Measurements from ENCODE around the gene OR51B5. TPM values are rescaled to one million over a fixed set of nuclear protein-coding genes. Genes with fewer than 3 reads are reported as not detected.
"Not testable (repeated sequence)": the region's sequence is repeated elsewhere in the genome, so short reads cannot be mapped to it uniquely, and the experiment has no call there.

The OR51B5 gene
- total RNA-seq, 1 experiment from 2014 or later = not detected

DNA sequence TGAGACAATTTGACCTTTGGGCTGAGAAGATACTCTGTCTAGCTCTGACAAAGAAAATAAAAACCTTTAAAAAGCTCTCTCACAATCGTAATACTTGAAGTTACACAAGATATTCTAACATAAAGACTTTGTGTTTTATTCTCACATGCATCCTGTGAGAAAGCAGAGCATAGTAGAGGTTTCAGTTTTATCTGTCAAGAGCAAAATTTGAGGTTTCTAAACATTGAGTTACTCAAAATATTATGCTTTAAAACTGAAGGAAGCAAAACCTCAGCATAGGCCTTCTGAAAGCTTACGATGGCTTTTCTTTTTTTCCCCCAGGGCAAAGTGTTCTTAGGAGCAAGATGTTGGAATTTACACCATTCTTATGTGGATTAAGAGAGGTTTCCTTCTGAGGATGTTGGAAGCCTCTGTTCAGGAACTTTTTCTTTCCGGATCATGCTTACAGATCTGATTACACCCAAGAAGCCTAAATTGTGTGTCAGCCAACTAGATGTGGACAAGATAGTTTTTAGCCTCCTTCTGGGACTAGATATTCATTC is 25.2 kb upstream of the OR51B5 start:
- intact Hi-C loops (cut with micrococcal nuclease; ENCODE audit: unreplicated experiment) = no loop called here
- Histone ChIP-seq H3K27ac (ENCODE audit: low read depth, low read length, poor library complexity, severe bottlenecking) (no peak overlapping the region), H3K9me3 (ENCODE audit: low read depth, low read length, poor library complexity, severe bottlenecking) (no peaks in the 10 kb centered on the region), H3K4me3 (ENCODE audit: low read depth, low read length, poor library complexity, severe bottlenecking) (no peak overlapping the region), H3K36me3 (ENCODE audit: insufficient read depth, low read length, poor library complexity, severe bottlenecking) (no peaks in the 10 kb centered on the region), H3K27me3 (replicated peaks; ENCODE audit: insufficient read depth, low read depth, low read length, poor library complexity) (no peaks in the 10 kb centered on the region), H3K4me1 (ENCODE audit: insufficient read depth, low read length, poor library complexity, severe bottlenecking) (no peaks in the 10 kb centered on the region)
- ChIA-PET CTCF (no interaction called here), POLR2A (ENCODE audit: low non-redundant PET) (no interaction called here)
- TF ChIP-seq EZH2 (IDR thresholded peaks at IDR 0.05; ENCODE audit: borderline replicate concordance, low read depth, low read length, poor library complexity, severe bottlenecking) = no peak
- no peak for TF ChIP-seq CTCF (conservative IDR thresholded peaks at IDR 0.05; ENCODE audit: low read depth, low read length)
- no peak for DNase-seq (ENCODE audit: low spot score)
- no TSS peak for BruUV-seq (replicated peaks)

- intact Hi-C loops (cut with micrococcal nuclease; ENCODE audit: unreplicated experiment) = no loop called here
- TF ChIP-seq EZH2 (IDR thresholded peaks at IDR 0.05; ENCODE audit: borderline replicate concordance, low read depth, low read length, poor library complexity, severe bottlenecking) (no peak), CTCF (conservative IDR thresholded peaks at IDR 0.05; ENCODE audit: low read depth, low read length) (no peak)
- DNase-seq (ENCODE audit: low spot score) = no peak
Measured at GRCh38 chr11:5367448-5368074, 24.2 kb upstream of the OR51B5 start.

GRCh38 chr11:5366856-5367255 is 23.5 kb upstream of the OR51B5 start:
- Histone ChIP-seq H3K9me3 (ENCODE audit: low read depth, low read length, poor library complexity, severe bottlenecking) (no peaks in the 10 kb centered on the region), H3K36me3 (ENCODE audit: insufficient read depth, low read length, poor library complexity, severe bottlenecking) (no peaks in the 10 kb centered on the region), H3K4me1 (ENCODE audit: insufficient read depth, low read length, poor library complexity, severe bottlenecking) (no peaks in the 10 kb centered on the region), H3K4me3 (ENCODE audit: low read depth, low read length, poor library complexity, severe bottlenecking) (no peak overlapping the region), H3K27me3 (replicated peaks; ENCODE audit: insufficient read depth, low read depth, low read length, poor library complexity) (no peaks in the 10 kb centered on the region), H3K27ac (ENCODE audit: low read depth, low read length, poor library complexity, severe bottlenecking) (no peak overlapping the region)
- CTCF ChIA-PET = no interaction called here
- POLR2A ChIA-PET (ENCODE audit: low non-redundant PET) = no interaction called here
- TF ChIP-seq EZH2 (IDR thresholded peaks at IDR 0.05; ENCODE audit: borderline replicate concordance, low read depth, low read length, poor library complexity, severe bottlenecking) (no peak), CTCF (conservative IDR thresholded peaks at IDR 0.05; ENCODE audit: low read depth, low read length) (no peak)
- DNase-seq (ENCODE audit: low spot score) = no peak
- BruUV-seq (replicated peaks) = no TSS peak
- intact Hi-C loops (cut with micrococcal nuclease; ENCODE audit: unreplicated experiment) = no loop called here

More at GRCh38 chr11:5367448-5368074, 24.2 kb upstream of the OR51B5 start:
- ChIA-PET POLR2A (ENCODE audit: low non-redundant PET) (no interaction called here), CTCF (no interaction called here)
- no peaks in the 10 kb centered on the region for H3K9me3 ChIP-seq (ENCODE audit: low read depth, low read length, poor library complexity, severe bottlenecking)
- no peaks in the 10 kb centered on the region for H3K4me1 ChIP-seq (ENCODE audit: insufficient read depth, low read length, poor library complexity, severe bottlenecking)
- H3K27me3 ChIP-seq (replicated peaks; ENCODE audit: insufficient read depth, low read depth, low read length, poor library complexity) = no peaks in the 10 kb centered on the region
- H3K4me3 ChIP-seq (ENCODE audit: low read depth, low read length, poor library complexity, severe bottlenecking) = no peak overlapping the region
- H3K36me3 ChIP-seq (ENCODE audit: insufficient read depth, low read length, poor library complexity, severe bottlenecking) = no peaks in the 10 kb centered on the region
- no peak overlapping the region for H3K27ac ChIP-seq (ENCODE audit: low read depth, low read length, poor library complexity, severe bottlenecking)
- no TSS peak for BruUV-seq (replicated peaks)

DNA sequence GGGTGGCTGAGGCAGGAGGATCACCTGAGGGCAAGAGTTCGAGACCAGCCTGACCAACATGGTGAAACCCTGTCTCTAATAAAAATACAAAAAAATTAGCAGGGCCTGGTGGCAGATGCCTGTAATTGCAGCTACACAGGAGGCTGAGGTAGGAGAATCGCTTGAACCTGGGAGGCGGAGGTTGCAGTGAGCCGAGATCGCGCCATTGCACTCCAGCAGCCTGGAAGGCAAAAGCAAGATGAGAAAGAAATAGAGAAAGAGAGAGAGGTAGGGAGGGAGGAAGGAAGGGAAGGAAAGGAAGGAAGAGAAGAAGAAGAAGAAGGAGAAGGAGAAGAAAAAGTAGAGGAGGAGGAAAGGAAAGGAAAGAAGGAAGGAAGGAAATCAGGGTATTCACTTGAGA is 23.0 kb upstream of the OR51B5 start:
- H3K4me3 ChIP-seq (ENCODE audit: low read depth, low read length, poor library complexity, severe bottlenecking); H3K27me3 ChIP-seq (replicated peaks; ENCODE audit: insufficient read depth, low read depth, low read length, poor library complexity); H3K36me3 ChIP-seq (ENCODE audit: insufficient read depth, low read length, poor library complexity, severe bottlenecking); H3K9me3 ChIP-seq (ENCODE audit: low read depth, low read length, poor library complexity, severe bottlenecking); BruUV-seq (replicated peaks); H3K4me1 ChIP-seq (ENCODE audit: insufficient read depth, low read length, poor library complexity, severe bottlenecking); H3K27ac ChIP-seq (ENCODE audit: low read depth, low read length, poor library complexity, severe bottlenecking); CTCF ChIA-PET; intact Hi-C loops (cut with micrococcal nuclease; ENCODE audit: unreplicated experiment); DNase-seq (ENCODE audit: low spot score); POLR2A ChIA-PET (ENCODE audit: low non-redundant PET): not testable (repeated sequence)
